Endothelial cell of umbilical vein (primary cell): ENCODE measurements around the gene CKS2. TPM values are rescaled to one million over a fixed set of nuclear protein-coding genes. Genes with fewer than 3 reads are reported as not detected.

Source experiments
- BruUV-seq: library from RNA; stranded (reverse); fragments of 400-500 nt; replicated peaks from 2 replicates; lab custom pipeline; 2021; lab: Mats Ljungman, UMichigan
- CTCF ChIA-PET: fragments of 300-600, 350-600 bp; sonication (Branson Sonifier 250); formaldehyde crosslinking; loops from one replicate; lab custom pipeline; 2021; ENCODE audit warnings: antibody characterized with exemption, inconsistent platforms; lab: Charles Lee
- POLR2A ChIA-PET: fragments of 300-600, 350-600 bp; sonication (Branson Sonifier 250); formaldehyde crosslinking; loops from one replicate; lab custom pipeline; 2021; ENCODE audit warnings: antibody characterized with exemption, inconsistent platforms; lab: Charles Lee
- DNase-seq: peaks from one replicate; pipeline ENCODE4 v3.0.0-alpha.2; 2011; ENCODE audit warnings: low read depth, low spot score
- FAIRE-seq: peaks from 2 replicates; lab custom pipeline; 2011; peaks lifted over from hg19 to GRCh38; lab: Jason Lieb, UNC
- H2AFZ ChIP-seq: 2 replicates; pipeline ENCODE4 v1.6.0; 2012; ENCODE audit warnings: low read depth, low read length, control low read depth, inconsistent platforms
- H3K27ac ChIP-seq: 2 replicates; pipeline ENCODE4 v1.5.1; 2011; ENCODE audit warnings: low read depth, mild to moderate bottlenecking, control low read depth, low read length, moderate library complexity; ENCODE audit not compliant: insufficient read depth
- H3K27me3 ChIP-seq, 2 experiments: 2 replicates each; pipeline versions ENCODE4 v1.6.0 to v1.6.1; 2011; ENCODE audit warnings: low read length in 2 of 2, mixed read lengths in 1 of 2; ENCODE audit not compliant: control insufficient read depth in 2 of 2, insufficient read depth in 2 of 2
- H3K36me3 ChIP-seq, 2 experiments: 2 replicates in 1 of 2; 3 replicates in 1 of 2; pipeline ENCODE4 v1.5.1; 2011; ENCODE audit warnings: low read length in 2 of 2, mild to moderate bottlenecking in 1 of 2, moderate library complexity in 1 of 2; ENCODE audit not compliant: control insufficient read depth in 2 of 2, insufficient read depth in 2 of 2; ENCODE audit errors: extremely low read depth in 1 of 2
- H3K4me1 ChIP-seq: 3 replicates; pipeline ENCODE4 v1.5.1; 2011; ENCODE audit warnings: mild to moderate bottlenecking, low read length; ENCODE audit not compliant: control insufficient read depth, insufficient read depth; ENCODE audit errors: extremely low read depth
- H3K4me2 ChIP-seq: 2 replicates; pipeline ENCODE4 v1.6.1; 2011; ENCODE audit warnings: low read length, control low read depth, mixed read lengths; ENCODE audit not compliant: insufficient read depth
- H3K4me3 ChIP-seq, 3 experiments: fragments of 200-600 bp in 1 of 3; sonication (generic), shearing (Covaris generic) in 1 of 3; replicated peaks in 1 of 3; 2 replicates each; pipeline ENCODE4 v1.5.1; 2011 to 2016; ENCODE audit warnings: control low read depth in 3 of 3, low read length in 3 of 3, mild to moderate bottlenecking in 2 of 3, inconsistent platforms in 1 of 3, low read depth in 1 of 3, moderate library complexity in 1 of 3; ENCODE audit not compliant: insufficient read depth in 1 of 3
- H3K79me2 ChIP-seq: 2 replicates; pipeline ENCODE4 v1.6.0; 2012; ENCODE audit warnings: low read length, inconsistent platforms; ENCODE audit not compliant: control insufficient read depth, insufficient read depth
- H3K9ac ChIP-seq: replicated peaks from 2 replicates; pipeline ENCODE3; 2011; ENCODE audit warnings: low read length, control low read depth; ENCODE audit not compliant: insufficient read depth; ENCODE audit errors: extremely low read depth
- H3K9me1 ChIP-seq: replicated peaks from 3 replicates; pipeline ENCODE4 v1.6.0; 2011; ENCODE audit warnings: mild to moderate bottlenecking, low read length; ENCODE audit not compliant: control insufficient read depth, insufficient read depth; ENCODE audit errors: extremely low read depth
- H3K9me3 ChIP-seq: replicated peaks from 2 replicates; pipeline ENCODE4 v1.5.1; 2012; ENCODE audit warnings: low read length, inconsistent platforms; ENCODE audit not compliant: control insufficient read depth, insufficient read depth
- H4K20me1 ChIP-seq: replicated peaks from 2 replicates; pipeline ENCODE3; 2011; ENCODE audit warnings: mild to moderate bottlenecking, low read length; ENCODE audit not compliant: control insufficient read depth, insufficient read depth; ENCODE audit errors: extremely low read depth
- EZH2 ChIP-seq: IDR thresholded peaks from 2 replicates; pipeline ENCODE4 v1.6.1; 2012; ENCODE audit warnings: borderline replicate concordance, low read depth, mild to moderate bottlenecking, moderate library complexity, low read length, inconsistent platforms; ENCODE audit not compliant: severe bottlenecking
- FOS ChIP-seq: IDR thresholded peaks from 2 replicates; pipeline ENCODE4 v1.6.1; 2011; ENCODE audit warnings: mild to moderate bottlenecking, low read length, moderate library complexity, borderline replicate concordance; ENCODE audit not compliant: insufficient read depth
- GATA2 ChIP-seq: IDR thresholded peaks from 2 replicates; pipeline ENCODE4 v1.7.0; 2011; ENCODE audit warnings: low read depth, mild to moderate bottlenecking, moderate library complexity, mixed read lengths, low read length; ENCODE audit not compliant: insufficient read length, insufficient read depth
- JUN ChIP-seq: IDR thresholded peaks from 2 replicates; pipeline ENCODE4 v1.6.1; 2011; ENCODE audit warnings: borderline replicate concordance, low read depth; ENCODE audit not compliant: insufficient read length, insufficient read depth
- MYC ChIP-seq: IDR thresholded peaks from one replicate; pipeline ENCODE4 v1.6.1; 2011; ENCODE audit warnings: mild to moderate bottlenecking, low read depth, low read length
- POLR2A ChIP-seq: IDR thresholded peaks from 2 replicates; pipeline ENCODE4 v1.6.1; 2012; ENCODE audit warnings: low read depth, mild to moderate bottlenecking, control low read depth, low read length
- POLR2AphosphoS5 ChIP-seq: IDR thresholded peaks from 2 replicates; pipeline ENCODE4 v1.6.1; 2012; ENCODE audit warnings: low read depth, mild to moderate bottlenecking, control low read depth, low read length, moderate library complexity; ENCODE audit not compliant: insufficient read depth
- dilution Hi-C: fragments of 300-500 bp; cut with MboI; formaldehyde crosslinking; loops from one replicate; pipeline ENCODE4 v1.15.0; 2019; ENCODE audit warnings: low sequenced_read_pairs; ENCODE audit not compliant: extremely low pct_ligation_motif_present
- intact Hi-C: fragments of 100-400 bp; cut with micrococcal nuclease; formaldehyde crosslinking; loops from one replicate; pipeline ENCODE4 v1.10.0; 2022
- polyA plus RNA-seq, 4 experiments: library from polyadenylated mRNA; depleted of rRNA in 3 of 4; stranded (reverse) in 3 of 4; unstranded in 1 of 4; fragments of >200 nt; gene quantifications; 2 replicates each; pipeline versions ENCODE4 v1.2.1 to v1.2.3, GENCODE V29; 2011 to 2012; ENCODE audit warnings: missing spikeins in 1 of 4
- total RNA-seq: library from RNA; stranded (reverse); gene quantifications from 2 replicates; pipeline ENCODE4 v1.2.3, GENCODE V29; 2021
- TF ChIP-seq, protein P1 (sequence below), 2 donors: IDR thresholded peaks; 1 replicate in 1 of 2; 2 replicates in 1 of 2; pipeline ENCODE4 v1.5.1; 2011; ENCODE audit warnings: low read length in 2 of 2, mild to moderate bottlenecking in 2 of 2, moderate library complexity in 2 of 2, control low read depth in 1 of 2, inconsistent platforms in 1 of 2, low read depth in 1 of 2; ENCODE audit not compliant: insufficient read depth in 1 of 2; ENCODE audit errors: extremely low read depth in 1 of 2
- TF ChIP-seq, protein P2 (sequence below): IDR thresholded peaks from 2 replicates; pipeline ENCODE4 v1.6.1; 2011; ENCODE audit not compliant: insufficient read depth, insufficient read length

Gene CKS2
- total and polyA plus RNA-seq, 2 donors (not counting 3 experiments of a cell fraction or from before 2014, with no cell fraction given), result 153 to 269 TPM

DNA sequence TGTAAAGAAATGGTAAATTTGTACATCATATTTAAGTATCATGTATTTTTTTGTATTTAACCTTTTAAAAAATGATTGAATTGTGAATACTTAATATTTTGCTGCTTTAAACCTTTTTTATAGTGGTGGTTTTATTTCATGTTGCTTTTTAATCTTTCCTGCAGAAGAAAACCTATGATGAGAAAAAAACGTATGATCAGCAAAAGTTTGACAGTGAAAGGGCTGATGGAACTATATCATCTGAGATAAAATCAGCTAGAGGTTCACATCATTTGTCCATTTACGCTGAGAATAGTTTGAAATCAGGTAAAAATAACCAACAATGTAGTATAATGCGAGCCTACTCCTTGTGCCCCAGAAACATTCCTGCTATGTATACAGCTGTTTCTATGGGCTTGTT lies 14.7 kb downstream of the CKS2 start:
- no peak for FAIRE-seq
- no peaks in the 10 kb centered on the region for H3K27me3 ChIP-seq
- dilution Hi-C loops (no loop called here), intact Hi-C loops (no loop called here)
- H3K9me1 ChIP-seq, result no peaks in the 10 kb centered on the region
- H3K36me3 ChIP-seq, result peaks cover 6% of the 10 kb centered on the region in 2 experiments
- no peak overlapping the region for H3K9ac ChIP-seq
- H4K20me1 ChIP-seq, result no peaks in the 10 kb centered on the region
- H3K4me2 ChIP-seq, result no peak overlapping the region
- BruUV-seq, result no TSS peak
- no peak for TF ChIP-seq FOS
- TF ChIP-seq POLR2A, result no peak
- TF ChIP-seq, protein P1, sequence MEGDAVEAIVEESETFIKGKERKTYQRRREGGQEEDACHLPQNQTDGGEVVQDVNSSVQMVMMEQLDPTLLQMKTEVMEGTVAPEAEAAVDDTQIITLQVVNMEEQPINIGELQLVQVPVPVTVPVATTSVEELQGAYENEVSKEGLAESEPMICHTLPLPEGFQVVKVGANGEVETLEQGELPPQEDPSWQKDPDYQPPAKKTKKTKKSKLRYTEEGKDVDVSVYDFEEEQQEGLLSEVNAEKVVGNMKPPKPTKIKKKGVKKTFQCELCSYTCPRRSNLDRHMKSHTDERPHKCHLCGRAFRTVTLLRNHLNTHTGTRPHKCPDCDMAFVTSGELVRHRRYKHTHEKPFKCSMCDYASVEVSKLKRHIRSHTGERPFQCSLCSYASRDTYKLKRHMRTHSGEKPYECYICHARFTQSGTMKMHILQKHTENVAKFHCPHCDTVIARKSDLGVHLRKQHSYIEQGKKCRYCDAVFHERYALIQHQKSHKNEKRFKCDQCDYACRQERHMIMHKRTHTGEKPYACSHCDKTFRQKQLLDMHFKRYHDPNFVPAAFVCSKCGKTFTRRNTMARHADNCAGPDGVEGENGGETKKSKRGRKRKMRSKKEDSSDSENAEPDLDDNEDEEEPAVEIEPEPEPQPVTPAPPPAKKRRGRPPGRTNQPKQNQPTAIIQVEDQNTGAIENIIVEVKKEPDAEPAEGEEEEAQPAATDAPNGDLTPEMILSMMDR (IDR thresholded peaks at IDR 0.05; ENCODE audit: extremely low read depth in 1 of 2, insufficient read depth in 1 of 2, low read depth in 1 of 2, low read length in 2 of 2), result no peak
- no peak for TF ChIP-seq GATA2
- TF ChIP-seq POLR2AphosphoS5, result no peak
- no peak for TF ChIP-seq JUN
- TF ChIP-seq, protein P2, sequence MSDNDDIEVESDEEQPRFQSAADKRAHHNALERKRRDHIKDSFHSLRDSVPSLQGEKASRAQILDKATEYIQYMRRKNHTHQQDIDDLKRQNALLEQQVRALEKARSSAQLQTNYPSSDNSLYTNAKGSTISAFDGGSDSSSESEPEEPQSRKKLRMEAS, result no peak
- TF ChIP-seq EZH2, result no peak
- TF ChIP-seq MYC, result no peak
- CTCF ChIA-PET, result interaction anchor here (1.0 to 2.3 kb wide), 2 partner anchors 223 kb away, joined by 3 to 12 read pairs; no protein-coding TSS in a partner anchor
- no peak for DNase-seq
- no peaks in the 10 kb centered on the region for H3K4me1 ChIP-seq
- H3K4me3 ChIP-seq, result no peak overlapping the region
- H3K9me3 ChIP-seq, result no peaks in the 10 kb centered on the region
- no peak overlapping the region for H3K27ac ChIP-seq
- peaks cover 26% of the 10 kb centered on the region for H3K79me2 ChIP-seq
- POLR2A ChIA-PET, result no interaction called here
- H2AFZ ChIP-seq, result no peak overlapping the region
